Loucy (cell line): ENCODE data around the gene TNS2.

Experiments used
- CTCF ChIP-seq: fragments of 200-600 bp; sonication (generic); conservative IDR thresholded peaks from 2 replicates; pipeline ENCODE4 v1.5.1; 2014; ENCODE audit warnings: mild to moderate bottlenecking, antibody characterized with exemption, low read length
- EZH2phosphoT487 ChIP-seq: fragments of 200-600 bp; IDR thresholded peaks from 2 replicates; pipeline ENCODE4 v1.6.1; 2018; ENCODE audit warnings: antibody characterized with exemption, mild to moderate bottlenecking, moderate library complexity, borderline replicate concordance

DNA sequence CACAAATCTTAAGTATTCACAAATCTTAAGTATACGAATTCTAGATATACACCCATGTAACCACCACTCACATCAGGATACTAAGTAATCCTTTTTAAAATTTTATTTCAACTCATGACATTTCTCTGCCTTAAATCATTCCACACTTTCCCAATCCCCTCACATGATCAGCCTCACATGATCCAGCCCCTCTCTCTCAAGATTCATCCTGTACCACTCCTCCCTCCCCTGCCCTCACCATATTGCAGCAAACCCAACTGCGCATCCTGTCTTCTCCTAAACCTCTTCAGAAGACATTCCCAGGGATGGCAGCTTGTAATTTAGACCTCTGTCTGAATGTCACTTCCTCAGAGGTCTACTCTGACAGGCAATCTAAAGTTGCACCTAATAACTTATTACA is 45.3 kb upstream of the TNS2 start:
- no peak for TF ChIP-seq CTCF
- no peak for TF ChIP-seq EZH2phosphoT487
